Astrocyte (in vitro differentiated cells and primary cell): ENCODE results near the gene APH1B. TPM values are rescaled to one million over a fixed set of nuclear protein-coding genes. Genes with fewer than 3 reads are reported as not detected.

Experiments used
- DNase-seq: peaks from one replicate; pipeline ENCODE4 v3.0.0-alpha.2; 2010; ENCODE audit warnings: low read depth
- FAIRE-seq: peaks from 2 replicates; lab custom pipeline; 2011; peaks lifted over from hg19 to GRCh38; lab: Jason Lieb, UNC
- H2AFZ ChIP-seq: 2 replicates; pipeline ENCODE4 v1.6.0; 2012; ENCODE audit warnings: low read depth, low read length, inconsistent platforms
- H3K27ac ChIP-seq: 2 replicates; pipeline ENCODE4 v1.5.1; 2011; ENCODE audit warnings: low read depth, low read length, inconsistent platforms
- H3K27me3 ChIP-seq: 2 replicates; pipeline ENCODE4 v1.6.0; 2011; ENCODE audit warnings: low read length, inconsistent platforms; ENCODE audit not compliant: insufficient read depth
- H3K36me3 ChIP-seq: 2 replicates; pipeline ENCODE4 v1.5.1; 2011; ENCODE audit warnings: low read length, inconsistent platforms; ENCODE audit not compliant: insufficient read depth
- H3K4me1 ChIP-seq: 2 replicates; pipeline ENCODE4 v1.5.1; 2011; ENCODE audit warnings: low read length, inconsistent platforms; ENCODE audit not compliant: insufficient read depth
- H3K4me2 ChIP-seq: 2 replicates; pipeline ENCODE4 v1.6.0; 2012; ENCODE audit warnings: low read length, inconsistent platforms
- H3K4me3 ChIP-seq: 2 replicates; pipeline ENCODE4 v1.5.1; 2011; ENCODE audit warnings: low read depth, mild to moderate bottlenecking, low read length, inconsistent platforms; ENCODE audit not compliant: insufficient read depth
- H3K79me2 ChIP-seq: 2 replicates; pipeline ENCODE4 v1.6.0; 2012; ENCODE audit warnings: mild to moderate bottlenecking, low read length, inconsistent platforms; ENCODE audit not compliant: insufficient read depth
- H3K9ac ChIP-seq: 2 replicates; pipeline ENCODE4 v1.6.0; 2012; ENCODE audit warnings: mild to moderate bottlenecking, low read length, inconsistent platforms
- H3K9me3 ChIP-seq: 2 replicates; pipeline ENCODE4 v1.5.1; 2012; ENCODE audit warnings: low read depth, mild to moderate bottlenecking, low read length, inconsistent platforms; ENCODE audit not compliant: insufficient read depth
- H4K20me1 ChIP-seq: 2 replicates; pipeline ENCODE4 v1.6.0; 2012; ENCODE audit warnings: low read length, inconsistent platforms; ENCODE audit not compliant: insufficient read depth
- H3K27ac Mint-ChIP-seq: one replicate; pipeline ENCODE4 v1.8.0; 2021; ENCODE audit warnings: mild to moderate bottlenecking, mixed read lengths; ENCODE audit not compliant: unreplicated experiment
- H3K27me3 Mint-ChIP-seq: one replicate; pipeline ENCODE4 v1.8.0; 2021; ENCODE audit warnings: low read depth, mixed read lengths; ENCODE audit not compliant: unreplicated experiment
- H3K36me3 Mint-ChIP-seq: one replicate; pipeline ENCODE4 v1.8.0; 2021; ENCODE audit warnings: low read depth, mixed read lengths; ENCODE audit not compliant: unreplicated experiment
- H3K4me1 Mint-ChIP-seq: one replicate; pipeline ENCODE4 v1.8.0; 2021; ENCODE audit warnings: low read depth, mixed read lengths; ENCODE audit not compliant: unreplicated experiment
- H3K4me3 Mint-ChIP-seq: one replicate; pipeline ENCODE4 v1.8.0; 2021; ENCODE audit warnings: mild to moderate bottlenecking, moderate library complexity, mixed read lengths; ENCODE audit not compliant: unreplicated experiment
- H3K9me3 Mint-ChIP-seq: one replicate; pipeline ENCODE4 v1.8.0; 2021; ENCODE audit warnings: mild to moderate bottlenecking, mixed read lengths; ENCODE audit not compliant: unreplicated experiment
- CTCF ChIP-seq: IDR thresholded peaks from 2 replicates; pipeline ENCODE4 v1.5.1; 2011; ENCODE audit warnings: low read depth, mild to moderate bottlenecking, inconsistent platforms, low read length, moderate library complexity; ENCODE audit not compliant: insufficient read depth
- EZH2 ChIP-seq: IDR thresholded peaks from 2 replicates; pipeline ENCODE4 v1.6.1; 2012; ENCODE audit warnings: mild to moderate bottlenecking, low read length, inconsistent platforms; ENCODE audit not compliant: insufficient read depth
- total RNA-seq: library from RNA; stranded (reverse); gene quantifications from 2 replicates; pipeline ENCODE4 v1.2.1, GENCODE V29; 2021

APH1B gene
- total RNA-seq, 1 donor from 2014 or later, result 18.2 TPM

- Histone ChIP-seq H3K9ac (no peak overlapping the region), H3K4me2 (no peak overlapping the region), H4K20me1 (no peaks in the 10 kb centered on the region), H3K79me2 (no peaks in the 10 kb centered on the region), H3K4me1 (peaks cover 6% of the 10 kb centered on the region), H3K27me3 (no peaks in the 10 kb centered on the region), H3K9me3 (no peaks in the 10 kb centered on the region), H3K4me3 (no peak overlapping the region), H2AFZ (no peak overlapping the region), H3K27ac (no peak overlapping the region), H3K36me3 (no peaks in the 10 kb centered on the region)
- FAIRE-seq, result no peak
- TF ChIP-seq CTCF, result no peak
- TF ChIP-seq EZH2, result no peak
- no peaks in the 10 kb centered on the region for H3K36me3 Mint-ChIP-seq
- no peak overlapping the region for H3K4me3 Mint-ChIP-seq
- H3K27ac Mint-ChIP-seq, result no peak overlapping the region
- no peak for DNase-seq
- peaks cover 38% of the 10 kb centered on the region for H3K27me3 Mint-ChIP-seq
- H3K4me1 Mint-ChIP-seq, result peaks cover 5% of the 10 kb centered on the region
- H3K9me3 Mint-ChIP-seq, result no peaks in the 10 kb centered on the region
Observed at GRCh38 chr15:63353261-63353660, 75.9 kb downstream of the APH1B start.

- no peak overlapping the region for H3K4me2 ChIP-seq
- Mint-ChIP-seq H3K4me1 (no peaks in the 10 kb centered on the region), H3K27me3 (peaks cover 44% of the 10 kb centered on the region), H3K4me3 (no peak overlapping the region), H3K36me3 (no peaks in the 10 kb centered on the region), H3K9me3 (no peaks in the 10 kb centered on the region), H3K27ac (no peak overlapping the region)
- no peak overlapping the region for H3K27ac ChIP-seq
- FAIRE-seq, result no peak
- no peaks in the 10 kb centered on the region for H3K79me2 ChIP-seq
- H3K4me1 ChIP-seq, result peaks cover under 1% of the 10 kb centered on the region
- no peaks in the 10 kb centered on the region for H4K20me1 ChIP-seq
- no peaks in the 10 kb centered on the region for H3K9me3 ChIP-seq
- H3K9ac ChIP-seq, result no peak overlapping the region
- no peak for DNase-seq
- no peak for TF ChIP-seq CTCF
- TF ChIP-seq EZH2, result no peak
- no peak overlapping the region for H3K4me3 ChIP-seq
- H2AFZ ChIP-seq, result no peak overlapping the region
- H3K27me3 ChIP-seq, result no peaks in the 10 kb centered on the region
- H3K36me3 ChIP-seq, result no peaks in the 10 kb centered on the region
Observed at GRCh38 chr15:63353887-63354286, 76.5 kb downstream of the APH1B start.

GRCh38 chr15:63354821-63355650, 77.6 kb downstream of the APH1B start:
- no peaks in the 10 kb centered on the region for H3K36me3 Mint-ChIP-seq
- Histone ChIP-seq H3K4me3 (no peak overlapping the region), H3K27me3 (no peaks in the 10 kb centered on the region), H3K79me2 (no peaks in the 10 kb centered on the region), H3K4me2 (no peak overlapping the region), H3K9me3 (no peaks in the 10 kb centered on the region), H2AFZ (no peak overlapping the region), H3K4me1 (no peaks in the 10 kb centered on the region), H3K9ac (no peak overlapping the region), H4K20me1 (no peaks in the 10 kb centered on the region), H3K36me3 (no peaks in the 10 kb centered on the region), H3K27ac (no peak overlapping the region)
- peaks cover 50% of the 10 kb centered on the region for H3K27me3 Mint-ChIP-seq
- peaks cover 2% of the 10 kb centered on the region for H3K9me3 Mint-ChIP-seq
- FAIRE-seq (no peak), DNase-seq (no peak)
- no peak overlapping the region for H3K4me3 Mint-ChIP-seq
- no peaks in the 10 kb centered on the region for H3K4me1 Mint-ChIP-seq
- TF ChIP-seq EZH2 (no peak), CTCF (no peak)
- H3K27ac Mint-ChIP-seq, result no peak overlapping the region
